ENCODE results near the gene INSYN2A.

Gene INSYN2A

DNA sequence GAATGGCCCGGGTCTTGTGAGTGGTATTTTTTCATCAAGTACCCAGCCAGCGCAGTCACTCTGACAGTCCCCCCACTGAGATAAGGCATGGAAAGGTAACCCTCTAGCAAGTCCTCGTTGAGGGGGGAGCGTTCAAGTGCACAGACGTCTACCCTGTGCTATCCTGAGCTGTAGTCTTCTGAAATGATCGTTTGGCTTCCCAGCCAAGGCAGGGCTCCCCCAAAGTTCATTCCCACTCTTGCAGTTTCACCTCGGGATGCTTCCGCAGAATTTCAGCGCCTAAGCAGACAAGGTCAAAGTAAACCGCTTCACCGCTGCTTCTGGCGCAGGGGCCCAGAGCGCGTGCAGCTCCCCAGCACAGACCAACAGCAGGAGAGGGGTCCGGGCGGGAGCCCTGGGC lies 1.8 kb downstream of the INSYN2A start:
- Histone ChIP-seq H3K4me1 (ENCODE audit: control insufficient read depth, insufficient read depth, low read length) (peaks cover 9% of the 10 kb centered on the region), H3K27me3 (replicated peaks; ENCODE audit: control insufficient read depth, insufficient read depth, low read length) (no peaks in the 10 kb centered on the region), H3K9me3 (ENCODE audit: control insufficient read depth, low read length) (no peaks in the 10 kb centered on the region), H3K36me3 (ENCODE audit: control insufficient read depth, insufficient read depth, low read length, severe bottlenecking) (no peaks in the 10 kb centered on the region), H3K9ac (ENCODE audit: low read length) (no peak overlapping the region), H3K4me3 (ENCODE audit: low read length) (peak overlapping the region; percentile 72)
- no peak for DNase-seq (ENCODE audit: low read depth)

DNA sequence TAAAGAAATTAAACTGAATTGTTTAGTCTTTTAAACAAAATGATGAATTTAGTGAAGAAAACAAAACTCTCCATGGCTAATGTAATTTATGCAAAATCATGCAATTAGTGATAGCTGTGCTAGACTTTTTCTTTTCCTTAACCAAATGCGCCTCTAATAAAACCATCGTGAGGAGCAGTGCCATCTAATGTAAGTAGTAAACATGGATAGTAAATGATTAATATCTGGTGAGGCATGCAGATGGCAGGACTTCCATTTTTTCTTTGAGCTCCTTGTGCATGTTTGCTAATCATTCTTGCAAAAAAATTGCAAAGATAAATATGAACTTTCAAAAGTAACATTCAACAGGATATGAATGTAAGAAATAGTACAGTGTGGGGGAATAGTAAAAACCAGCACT lies 2.3 kb downstream of the INSYN2A start:
- peak; percentile 5 for DNase-seq (ENCODE audit: low read depth)
- no peak overlapping the region for H3K9ac ChIP-seq (ENCODE audit: low read length)
- no peaks in the 10 kb centered on the region for H3K36me3 ChIP-seq (ENCODE audit: control insufficient read depth, insufficient read depth, low read length, severe bottlenecking)
- peaks cover 9% of the 10 kb centered on the region for H3K4me1 ChIP-seq (ENCODE audit: control insufficient read depth, insufficient read depth, low read length)
- no peaks in the 10 kb centered on the region for H3K27me3 ChIP-seq (replicated peaks; ENCODE audit: control insufficient read depth, insufficient read depth, low read length)
- H3K9me3 ChIP-seq (ENCODE audit: control insufficient read depth, low read length) = no peaks in the 10 kb centered on the region
- H3K4me3 ChIP-seq (ENCODE audit: low read length) = no peak overlapping the region

DNA sequence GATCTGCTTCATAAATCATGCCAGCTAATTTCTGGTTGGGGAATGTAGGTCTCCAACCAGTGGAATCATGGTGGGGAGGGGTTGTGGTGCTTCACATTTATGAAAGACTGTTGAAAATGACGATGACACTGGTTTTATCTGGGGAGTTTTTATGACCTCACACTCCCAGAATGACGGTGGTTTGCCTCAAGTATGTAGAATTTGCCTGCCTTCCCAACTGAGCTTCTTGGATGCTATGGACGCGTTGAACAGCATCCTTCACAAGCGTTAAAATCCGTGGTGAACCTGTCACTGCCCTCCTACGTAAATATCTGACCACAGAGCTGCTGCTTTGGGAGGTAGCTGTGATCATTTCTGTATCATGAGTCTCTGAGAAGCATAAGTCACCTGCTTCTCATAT lies 3.3 kb downstream of the INSYN2A start:
- Histone ChIP-seq H3K9me3 (ENCODE audit: control insufficient read depth, low read length) (no peaks in the 10 kb centered on the region), H3K9ac (ENCODE audit: low read length) (no peak overlapping the region), H3K4me1 (ENCODE audit: control insufficient read depth, insufficient read depth, low read length) (peaks cover 9% of the 10 kb centered on the region), H3K4me3 (ENCODE audit: low read length) (no peak overlapping the region), H3K27me3 (replicated peaks; ENCODE audit: control insufficient read depth, insufficient read depth, low read length) (no peaks in the 10 kb centered on the region), H3K36me3 (ENCODE audit: control insufficient read depth, insufficient read depth, low read length, severe bottlenecking) (no peaks in the 10 kb centered on the region)
- no peak for DNase-seq (ENCODE audit: low read depth)

DNA sequence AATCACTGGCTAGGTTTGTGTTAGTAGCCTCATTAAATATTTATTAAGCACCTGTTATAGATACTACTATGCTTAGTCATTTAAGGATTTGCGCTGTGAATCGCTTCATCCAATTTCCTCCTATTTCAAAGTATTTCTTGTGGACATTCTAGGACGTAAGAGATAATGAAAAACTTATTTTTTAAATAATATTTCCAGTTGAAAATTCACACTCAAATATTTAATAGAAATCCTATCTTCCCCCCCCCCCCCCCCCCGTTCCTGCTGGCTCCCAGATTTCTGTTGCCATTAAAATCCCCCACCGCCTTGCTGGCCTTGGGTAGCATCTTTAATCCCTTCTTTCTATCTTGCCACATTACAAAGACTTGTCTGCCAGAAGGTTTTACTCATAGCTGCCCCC lies 6.0 kb downstream of the INSYN2A start:
- Histone ChIP-seq H3K9ac (ENCODE audit: low read length) (no peak overlapping the region), H3K27me3 (replicated peaks; ENCODE audit: control insufficient read depth, insufficient read depth, low read length) (no peaks in the 10 kb centered on the region), H3K4me3 (ENCODE audit: low read length) (no peak overlapping the region), H3K9me3 (ENCODE audit: control insufficient read depth, low read length) (no peaks in the 10 kb centered on the region), H3K36me3 (ENCODE audit: control insufficient read depth, insufficient read depth, low read length, severe bottlenecking) (no peaks in the 10 kb centered on the region), H3K4me1 (ENCODE audit: control insufficient read depth, insufficient read depth, low read length) (peaks cover 13% of the 10 kb centered on the region)
- no peak for DNase-seq (ENCODE audit: low read depth)

DNA sequence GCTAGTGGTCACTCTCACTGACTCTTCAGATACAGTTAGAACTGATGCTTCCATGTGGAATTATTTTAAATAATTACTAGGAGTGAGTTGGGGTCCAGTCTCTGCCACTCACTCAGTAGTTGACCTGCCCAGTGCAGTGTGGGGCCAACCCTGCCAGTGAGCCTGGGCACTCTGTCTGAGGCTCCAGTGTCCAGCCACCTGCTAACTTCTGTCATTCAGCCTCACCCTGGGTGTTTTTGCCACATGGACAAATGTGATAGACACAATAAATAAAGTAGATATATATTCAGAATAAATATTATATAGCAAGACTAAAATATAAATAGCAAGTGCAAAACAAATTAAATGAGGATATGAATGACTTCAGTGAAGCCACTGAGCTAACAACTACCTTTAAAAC lies 7.2 kb downstream of the INSYN2A start:
- H3K36me3 ChIP-seq (ENCODE audit: control insufficient read depth, insufficient read depth, low read length, severe bottlenecking) = no peaks in the 10 kb centered on the region
- no peak overlapping the region for H3K9ac ChIP-seq (ENCODE audit: low read length)
- DNase-seq (ENCODE audit: low read depth) = no peak
- peaks cover 5% of the 10 kb centered on the region for H3K4me1 ChIP-seq (ENCODE audit: control insufficient read depth, insufficient read depth, low read length)
- H3K27me3 ChIP-seq (replicated peaks; ENCODE audit: control insufficient read depth, insufficient read depth, low read length) = no peaks in the 10 kb centered on the region
- H3K9me3 ChIP-seq (ENCODE audit: control insufficient read depth, low read length) = no peaks in the 10 kb centered on the region
- H3K4me3 ChIP-seq (ENCODE audit: low read length) = no peak overlapping the region

DNA sequence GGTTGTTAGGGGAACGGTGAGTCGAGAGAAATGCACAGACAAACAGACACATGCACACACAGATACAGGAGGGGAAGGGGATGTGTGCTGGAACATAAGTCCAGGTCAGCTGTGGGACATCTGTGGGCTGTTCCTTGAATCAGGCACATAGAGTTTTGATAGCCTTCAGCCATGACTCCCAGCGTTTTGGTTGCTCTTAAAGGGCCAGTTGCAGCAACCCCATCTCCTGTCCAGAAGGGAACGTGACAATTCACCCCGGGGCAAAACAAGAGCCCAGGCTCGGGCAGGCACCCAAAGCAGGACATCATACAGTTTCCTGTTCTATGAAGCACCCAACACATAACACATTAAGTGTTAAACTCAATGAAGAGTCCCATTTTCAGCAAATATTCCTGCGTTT lies 9.6 kb downstream of the INSYN2A start:
- Histone ChIP-seq H3K9me3 (ENCODE audit: control insufficient read depth, low read length) (no peaks in the 10 kb centered on the region), H3K27me3 (replicated peaks; ENCODE audit: control insufficient read depth, insufficient read depth, low read length) (no peaks in the 10 kb centered on the region), H3K4me3 (ENCODE audit: low read length) (no peak overlapping the region), H3K36me3 (ENCODE audit: control insufficient read depth, insufficient read depth, low read length, severe bottlenecking) (no peaks in the 10 kb centered on the region), H3K4me1 (ENCODE audit: control insufficient read depth, insufficient read depth, low read length) (peaks cover 4% of the 10 kb centered on the region), H3K9ac (ENCODE audit: low read length) (no peak overlapping the region)
- DNase-seq (ENCODE audit: low read depth) = no peak

DNA sequence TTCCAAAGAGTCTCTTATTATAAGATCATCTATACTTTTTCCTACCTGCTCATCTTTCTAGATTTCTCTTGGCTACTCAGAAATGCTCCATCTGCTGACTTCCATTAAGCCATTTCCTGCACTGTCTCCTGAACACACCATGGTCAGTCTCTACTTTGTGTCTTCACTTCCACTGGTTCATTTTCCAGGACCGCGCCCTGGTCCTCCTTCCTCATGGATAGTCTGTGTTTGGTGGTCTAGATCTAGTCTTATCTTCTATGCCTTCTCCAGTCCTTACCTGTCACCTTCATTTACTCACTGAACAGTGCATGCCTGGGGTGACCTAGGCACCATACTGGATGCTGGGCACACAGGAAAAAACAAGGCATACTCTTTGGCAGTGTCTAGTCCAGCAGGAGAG lies 11.8 kb downstream of the INSYN2A start:
- Histone ChIP-seq H3K4me1 (ENCODE audit: control insufficient read depth, insufficient read depth, low read length) (peaks cover 4% of the 10 kb centered on the region), H3K27me3 (replicated peaks; ENCODE audit: control insufficient read depth, insufficient read depth, low read length) (no peaks in the 10 kb centered on the region), H3K36me3 (ENCODE audit: control insufficient read depth, insufficient read depth, low read length, severe bottlenecking) (peaks cover 1% of the 10 kb centered on the region), H3K9me3 (ENCODE audit: control insufficient read depth, low read length) (no peaks in the 10 kb centered on the region), H3K9ac (ENCODE audit: low read length) (no peak overlapping the region), H3K4me3 (ENCODE audit: low read length) (no peak overlapping the region)
- DNase-seq (ENCODE audit: low read depth) = no peak

DNA sequence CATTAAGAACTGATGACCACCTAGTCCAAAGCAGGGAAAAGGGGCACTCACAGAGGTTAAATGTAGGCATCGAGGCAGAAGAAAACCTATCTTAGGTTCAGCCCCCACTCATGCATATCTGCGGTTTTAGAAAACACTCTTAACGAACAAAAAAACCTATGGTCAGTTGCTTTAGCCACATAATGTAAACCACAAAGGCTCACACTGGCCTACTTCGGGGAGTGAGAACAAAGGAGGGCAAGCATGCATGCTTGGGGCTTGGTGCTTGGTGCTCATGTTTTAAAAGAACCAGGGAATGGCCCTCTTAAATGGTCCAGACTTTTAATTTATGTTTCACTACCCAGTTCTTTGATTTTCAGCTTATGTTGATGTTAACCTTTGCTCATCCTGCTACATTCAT lies 14.2 kb downstream of the INSYN2A start:
- H3K9me3 ChIP-seq (ENCODE audit: control insufficient read depth, low read length) = no peaks in the 10 kb centered on the region
- H3K36me3 ChIP-seq (ENCODE audit: control insufficient read depth, insufficient read depth, low read length, severe bottlenecking) = peaks cover 2% of the 10 kb centered on the region
- H3K9ac ChIP-seq (ENCODE audit: low read length) = no peak overlapping the region
- no peaks in the 10 kb centered on the region for H3K27me3 ChIP-seq (replicated peaks; ENCODE audit: control insufficient read depth, insufficient read depth, low read length)
- no peak overlapping the region for H3K4me3 ChIP-seq (ENCODE audit: low read length)
- DNase-seq (ENCODE audit: low read depth) = no peak
- H3K4me1 ChIP-seq (ENCODE audit: control insufficient read depth, insufficient read depth, low read length) = peaks cover 3% of the 10 kb centered on the region

DNA sequence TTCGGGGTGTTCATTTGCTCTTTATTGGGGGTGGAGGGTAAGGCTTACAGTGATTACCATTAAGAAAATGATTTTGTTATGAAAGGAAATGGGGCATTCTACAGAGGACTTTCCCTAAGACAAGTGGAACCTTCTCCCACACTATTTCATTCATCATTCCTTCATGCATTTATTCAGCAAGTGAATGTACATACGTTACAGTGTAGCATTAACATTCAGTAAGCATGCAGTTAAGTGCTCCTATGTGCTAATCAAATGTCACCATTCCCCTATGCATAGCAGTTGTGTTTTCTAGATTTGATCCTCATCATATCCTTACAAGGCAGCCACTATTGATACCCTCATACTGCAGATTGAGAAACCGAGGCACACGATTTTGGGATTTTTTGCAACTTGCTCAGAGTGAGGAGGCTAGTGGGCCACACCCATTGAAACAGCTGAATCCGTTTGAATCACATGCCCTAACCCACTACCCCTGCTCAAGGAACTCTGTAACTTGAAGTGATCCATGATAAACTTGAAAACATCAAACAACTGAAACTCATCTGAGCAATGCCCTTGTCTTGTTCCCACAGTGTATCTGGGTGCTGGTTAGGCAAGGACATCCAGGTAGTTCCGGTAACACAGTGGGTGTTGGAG lies 16.7 kb downstream of the INSYN2A start:
- no peaks in the 10 kb centered on the region for H3K9me3 ChIP-seq (ENCODE audit: control insufficient read depth, low read length)
- H3K36me3 ChIP-seq (ENCODE audit: control insufficient read depth, insufficient read depth, low read length, severe bottlenecking) = peaks cover 2% of the 10 kb centered on the region
- H3K4me1 ChIP-seq (ENCODE audit: control insufficient read depth, insufficient read depth, low read length) = no peaks in the 10 kb centered on the region
- no peak overlapping the region for H3K9ac ChIP-seq (ENCODE audit: low read length)
- H3K4me3 ChIP-seq (ENCODE audit: low read length) = no peak overlapping the region
- H3K27me3 ChIP-seq (replicated peaks; ENCODE audit: control insufficient read depth, insufficient read depth, low read length) = no peaks in the 10 kb centered on the region
- no peak for DNase-seq (ENCODE audit: low read depth)

DNA sequence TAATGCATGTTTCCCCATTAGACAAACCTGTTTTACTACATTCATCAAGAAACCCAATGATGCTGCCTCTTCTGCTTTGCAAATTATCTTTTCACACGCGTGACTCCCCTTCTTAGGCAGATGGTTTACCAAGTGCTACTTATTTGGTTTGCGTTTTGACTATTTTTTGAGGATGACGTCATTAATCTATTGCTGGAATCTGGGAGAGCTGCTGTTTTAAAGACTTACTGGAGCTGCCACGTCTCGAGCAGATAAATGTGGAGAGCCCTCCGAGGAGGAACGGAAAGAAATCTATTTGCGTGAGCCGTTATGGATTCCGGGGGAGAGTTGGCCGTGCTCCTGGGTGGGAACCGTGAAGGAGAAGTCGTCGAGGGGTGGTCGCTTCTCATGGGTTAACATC lies 19.7 kb downstream of the INSYN2A start:
- no peaks in the 10 kb centered on the region for H3K27me3 ChIP-seq (replicated peaks; ENCODE audit: control insufficient read depth, insufficient read depth, low read length)
- no peak overlapping the region for H3K9ac ChIP-seq (ENCODE audit: low read length)
- H3K36me3 ChIP-seq (ENCODE audit: control insufficient read depth, insufficient read depth, low read length, severe bottlenecking) = peaks cover 9% of the 10 kb centered on the region
- H3K4me3 ChIP-seq (ENCODE audit: low read length) = no peak overlapping the region
- H3K9me3 ChIP-seq (ENCODE audit: control insufficient read depth, low read length) = no peaks in the 10 kb centered on the region
- no peaks in the 10 kb centered on the region for H3K4me1 ChIP-seq (ENCODE audit: control insufficient read depth, insufficient read depth, low read length)
- DNase-seq (ENCODE audit: low read depth) = no peak

DNA sequence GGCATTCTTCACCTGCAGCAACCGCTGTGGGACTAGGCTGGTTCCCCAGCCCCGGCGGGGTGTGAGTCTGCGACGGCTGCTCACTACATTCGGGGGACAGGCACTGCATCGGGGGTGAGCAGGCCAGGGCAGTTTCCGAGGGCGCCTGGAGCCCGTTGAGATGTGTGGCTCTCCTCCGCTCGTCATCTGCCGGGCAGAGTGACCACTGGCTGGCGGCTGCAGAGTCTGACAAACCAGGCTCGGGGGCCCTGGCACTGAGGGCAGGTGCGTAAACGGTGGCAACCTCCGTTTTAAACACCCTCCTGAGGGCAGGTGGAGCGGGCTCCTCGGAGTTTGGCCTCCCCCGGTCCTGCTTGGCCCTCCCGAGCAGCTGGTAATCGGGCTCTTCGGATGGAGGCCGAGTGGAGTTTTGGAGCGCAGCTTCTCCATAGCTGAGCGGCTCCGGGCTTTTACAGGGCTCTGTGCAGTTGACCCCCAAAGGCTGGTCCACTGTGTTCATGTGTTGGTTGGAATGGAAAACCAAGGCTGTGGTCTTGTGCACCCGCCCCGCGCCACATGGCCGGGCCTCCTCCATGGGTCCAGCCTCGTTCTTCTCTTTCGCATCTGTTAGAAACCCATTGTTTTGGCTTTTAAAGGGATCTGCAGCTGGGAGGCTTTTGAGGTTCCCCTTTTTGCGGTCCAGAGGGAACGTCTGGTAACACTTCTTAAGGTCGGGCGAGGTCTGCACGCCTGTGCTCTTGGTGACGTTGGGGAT lies 20.9 kb downstream of the INSYN2A start:
- DNase-seq (ENCODE audit: low read depth) = no peak
- Histone ChIP-seq H3K4me1 (ENCODE audit: control insufficient read depth, insufficient read depth, low read length) (no peaks in the 10 kb centered on the region), H3K27me3 (replicated peaks; ENCODE audit: control insufficient read depth, insufficient read depth, low read length) (no peaks in the 10 kb centered on the region), H3K36me3 (ENCODE audit: control insufficient read depth, insufficient read depth, low read length, severe bottlenecking) (peaks cover 9% of the 10 kb centered on the region), H3K4me3 (ENCODE audit: low read length) (no peak overlapping the region), H3K9me3 (ENCODE audit: control insufficient read depth, low read length) (no peaks in the 10 kb centered on the region), H3K9ac (ENCODE audit: low read length) (no peak overlapping the region)

DNA sequence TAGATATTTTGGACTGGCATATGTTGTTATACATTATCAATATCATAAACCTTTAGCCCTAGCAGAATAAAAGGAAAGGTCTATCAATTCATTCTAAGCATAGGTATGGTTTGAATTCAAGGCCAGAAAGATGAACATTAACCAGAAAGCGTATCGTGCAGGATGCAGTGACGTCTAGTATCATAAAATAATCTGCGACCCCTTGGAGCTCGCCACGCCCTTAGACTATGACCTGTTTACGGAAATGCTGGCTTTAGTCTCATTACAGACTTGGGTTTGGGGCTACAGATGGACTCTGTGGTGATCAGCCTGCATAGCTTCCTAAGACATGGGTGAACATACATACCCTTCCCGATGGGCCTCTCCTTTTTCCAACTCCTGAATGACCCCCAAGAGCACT lies 21.5 kb downstream of the INSYN2A start:
- Histone ChIP-seq H3K27me3 (replicated peaks; ENCODE audit: control insufficient read depth, insufficient read depth, low read length) (no peaks in the 10 kb centered on the region), H3K4me3 (ENCODE audit: low read length) (no peak overlapping the region), H3K36me3 (ENCODE audit: control insufficient read depth, insufficient read depth, low read length, severe bottlenecking) (peaks cover 12% of the 10 kb centered on the region), H3K4me1 (ENCODE audit: control insufficient read depth, insufficient read depth, low read length) (no peaks in the 10 kb centered on the region), H3K9me3 (ENCODE audit: control insufficient read depth, low read length) (no peaks in the 10 kb centered on the region), H3K9ac (ENCODE audit: low read length) (no peak overlapping the region)
- no peak for DNase-seq (ENCODE audit: low read depth)
